H7 (cell line): ENCODE measurements around the gene C14orf180. TPM values are rescaled to one million over a fixed set of nuclear protein-coding genes. Genes with fewer than 3 reads are reported as not detected.
"Not testable (repeated sequence)": the region's sequence is repeated elsewhere in the genome, so short reads cannot be mapped to it uniquely, and the experiment has no call there.

ENCODE experiments used
- DNase-seq: peaks from one replicate; pipeline ENCODE4 v3.0.0; 2012
- H3K27me3 ChIP-seq: 2 replicates; pipeline ENCODE4 v1.6.0; 2011; ENCODE audit warnings: mild to moderate bottlenecking, low read length; ENCODE audit not compliant: control insufficient read depth, insufficient read depth
- H3K36me3 ChIP-seq: replicated peaks from 2 replicates; pipeline ENCODE4 v1.5.1; 2011; ENCODE audit warnings: low read length; ENCODE audit not compliant: control insufficient read depth, insufficient read depth
- H3K4me3 ChIP-seq: 2 replicates; pipeline ENCODE4 v1.5.1; 2011; ENCODE audit warnings: low read depth, mild to moderate bottlenecking, control low read depth, low read length, moderate library complexity; ENCODE audit not compliant: insufficient read depth
- total RNA-seq: library from RNA; depleted of rRNA; stranded (reverse); fragments of >200 nt; shearing (Covaris generic); gene quantifications from 2 replicates; pipeline ENCODE4 v1.2.3, GENCODE V29; 2014

C14orf180 gene
- total RNA-seq, 1 experiment from 2014 or later, result not detected

DNA sequence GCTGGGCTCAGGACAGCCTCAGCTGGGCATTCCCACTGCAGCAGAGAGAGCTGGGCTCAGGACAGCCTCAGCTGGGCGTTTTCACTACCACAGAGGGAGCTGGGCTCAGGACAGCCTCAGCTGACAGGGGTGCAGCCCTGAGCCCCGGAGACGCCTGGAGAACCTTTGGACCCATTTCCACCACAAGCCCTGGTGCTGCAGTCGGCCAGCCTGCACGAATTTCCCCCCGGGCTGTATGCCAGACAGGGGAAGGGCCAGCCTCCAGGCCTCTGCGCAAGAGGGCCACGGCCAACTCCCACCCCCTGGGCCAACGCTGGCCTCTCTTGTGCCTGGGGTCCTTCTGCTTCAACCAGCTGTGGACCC lies 2.6 kb upstream of the C14orf180 start:
- Histone ChIP-seq H3K27me3 (no peaks in the 10 kb centered on the region), H3K4me3 (no peak overlapping the region), H3K36me3 (no peaks in the 10 kb centered on the region)
- DNase-seq, result no peak

DNA sequence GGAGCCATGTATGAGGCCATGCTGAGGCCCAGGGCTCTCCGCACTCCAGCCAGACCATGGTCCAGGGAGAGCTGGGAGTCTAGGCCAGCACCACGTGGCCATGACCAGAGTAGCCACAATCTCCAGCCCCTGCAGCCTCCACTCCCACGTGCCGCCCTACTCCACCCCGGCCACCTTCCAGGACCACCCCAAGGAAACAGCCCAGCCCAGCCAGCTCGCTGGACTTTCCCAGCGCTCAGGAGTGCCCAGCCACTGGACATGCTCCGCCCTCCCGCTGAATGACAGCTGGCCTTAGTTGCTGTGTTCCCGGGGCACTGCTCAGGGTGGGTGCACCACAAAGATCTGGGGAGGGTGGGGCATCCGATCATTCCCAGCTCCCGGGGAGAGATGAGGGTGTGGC lies 2.1 kb upstream of the C14orf180 start:
- DNase-seq, result no peak
- no peak overlapping the region for H3K4me3 ChIP-seq
- H3K36me3 ChIP-seq, result no peaks in the 10 kb centered on the region
- no peaks in the 10 kb centered on the region for H3K27me3 ChIP-seq

DNA sequence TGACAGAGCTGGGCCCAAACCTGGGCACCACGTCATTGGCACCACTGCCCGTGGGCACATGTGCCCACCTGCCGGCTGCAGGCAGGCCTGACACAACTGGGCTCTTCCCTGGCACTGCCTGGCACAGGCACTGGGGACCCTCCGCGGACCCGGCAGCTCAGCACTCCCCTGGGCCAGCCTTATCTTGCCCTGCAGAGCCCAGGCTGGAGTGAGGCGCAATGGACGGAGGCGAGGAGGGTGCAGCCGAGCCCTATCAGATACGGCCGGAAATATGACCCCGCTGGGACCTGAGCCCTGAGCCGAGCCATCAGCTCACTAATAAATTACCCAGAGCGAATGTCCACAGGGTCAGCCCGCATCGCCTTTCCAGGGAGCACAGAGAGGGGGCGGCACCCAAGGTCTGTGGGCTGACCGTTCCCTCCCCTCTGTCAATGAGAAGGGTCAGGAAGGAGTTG lies 1.7 kb upstream of the C14orf180 start:
- H3K36me3 ChIP-seq, result no peaks in the 10 kb centered on the region
- H3K27me3 ChIP-seq, result no peaks in the 10 kb centered on the region
- no peak for DNase-seq
- no peak overlapping the region for H3K4me3 ChIP-seq

DNA sequence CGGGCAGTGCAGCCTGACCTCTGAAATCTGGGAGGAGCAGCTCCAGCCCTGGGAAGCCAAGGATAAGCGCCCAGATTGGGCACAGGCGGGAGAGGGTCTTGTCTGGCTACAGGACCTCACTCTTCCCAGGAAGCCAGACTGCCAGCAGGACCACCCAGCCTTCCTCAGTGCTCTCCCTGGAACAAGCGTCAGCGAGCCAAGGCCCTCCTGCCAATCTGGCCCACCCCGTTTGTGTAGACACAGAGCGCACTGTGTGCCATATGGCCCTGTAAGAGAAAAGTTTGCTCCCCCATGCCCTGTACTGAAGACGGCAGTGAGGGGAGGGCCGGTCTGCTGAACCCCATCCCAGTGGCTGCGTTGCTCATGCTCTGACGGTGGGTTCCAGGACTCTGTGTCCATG lies 1.2 kb upstream of the C14orf180 start:
- no peaks in the 10 kb centered on the region for H3K36me3 ChIP-seq
- DNase-seq, result no peak
- H3K27me3 ChIP-seq, result no peaks in the 10 kb centered on the region
- no peak overlapping the region for H3K4me3 ChIP-seq

DNA sequence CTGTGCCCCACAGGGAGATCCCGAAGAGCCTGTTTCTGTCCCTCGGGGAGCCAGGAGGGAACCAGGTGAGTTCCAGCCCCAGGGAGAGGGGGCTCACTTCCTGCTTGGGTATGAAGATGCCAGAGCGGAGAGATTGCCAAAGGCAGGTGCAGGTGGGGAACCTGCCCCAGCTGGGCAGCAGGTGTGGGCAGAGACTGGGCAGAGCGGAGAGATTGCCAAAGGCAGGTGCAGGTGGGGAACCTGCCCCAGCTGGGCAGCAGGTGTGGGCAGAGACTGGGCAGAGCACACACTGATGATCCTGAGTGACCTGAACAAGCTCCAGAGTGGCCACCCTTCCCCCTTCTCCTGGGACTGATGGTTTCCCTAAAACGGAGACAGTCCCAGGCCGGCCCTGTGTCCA lies 375 bp downstream of the C14orf180 start:
- H3K4me3 ChIP-seq, H3K27me3 ChIP-seq, H3K36me3 ChIP-seq, DNase-seq: not testable (repeated sequence)

DNA sequence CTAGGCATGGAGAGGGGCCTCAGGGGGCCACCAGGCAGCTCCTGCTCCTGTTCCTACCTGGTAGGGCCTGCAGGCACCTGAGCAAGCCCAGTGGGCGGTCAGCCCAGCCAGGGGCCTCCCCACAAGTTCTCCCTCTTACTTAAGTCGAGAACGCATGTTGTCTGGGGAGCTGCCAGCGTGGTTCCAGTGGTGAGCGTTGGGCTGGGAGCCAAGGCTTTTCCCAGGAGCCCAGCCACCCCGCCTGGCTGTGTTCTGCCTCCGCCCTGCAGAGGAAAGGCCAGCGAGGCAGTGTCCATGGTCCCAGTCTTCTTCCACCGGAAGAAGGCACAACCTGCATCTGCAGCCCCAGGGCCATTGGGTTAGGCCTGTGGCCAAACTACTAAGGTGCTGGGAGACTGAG lies 1.4 kb downstream of the C14orf180 start:
- Histone ChIP-seq H3K27me3 (no peaks in the 10 kb centered on the region), H3K4me3 (no peak overlapping the region), H3K36me3 (no peaks in the 10 kb centered on the region)
- no peak for DNase-seq

DNA sequence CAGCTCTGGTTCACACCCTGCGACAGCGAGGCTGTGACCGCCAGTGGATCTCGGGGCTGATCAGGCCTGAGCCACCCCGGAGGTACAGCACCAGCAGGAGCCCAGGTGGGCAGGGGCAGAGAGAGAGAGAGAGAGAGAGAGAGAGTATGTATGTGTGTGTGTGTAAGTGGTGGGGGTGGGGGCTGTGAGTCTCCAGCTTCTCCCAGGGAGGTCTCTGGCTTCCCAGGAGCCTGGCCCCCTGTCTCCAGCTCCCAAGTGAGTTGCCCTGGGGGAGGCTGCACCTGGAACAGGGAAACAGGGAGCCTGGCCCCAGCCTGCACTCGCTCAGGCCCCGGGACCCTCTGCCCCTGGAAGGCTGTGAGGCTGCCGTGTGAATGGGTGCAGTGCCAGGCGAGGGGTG lies 2.0 kb downstream of the C14orf180 start:
- H3K4me3 ChIP-seq, result no peak overlapping the region
- no peaks in the 10 kb centered on the region for H3K27me3 ChIP-seq
- no peak for DNase-seq
- no peaks in the 10 kb centered on the region for H3K36me3 ChIP-seq

DNA sequence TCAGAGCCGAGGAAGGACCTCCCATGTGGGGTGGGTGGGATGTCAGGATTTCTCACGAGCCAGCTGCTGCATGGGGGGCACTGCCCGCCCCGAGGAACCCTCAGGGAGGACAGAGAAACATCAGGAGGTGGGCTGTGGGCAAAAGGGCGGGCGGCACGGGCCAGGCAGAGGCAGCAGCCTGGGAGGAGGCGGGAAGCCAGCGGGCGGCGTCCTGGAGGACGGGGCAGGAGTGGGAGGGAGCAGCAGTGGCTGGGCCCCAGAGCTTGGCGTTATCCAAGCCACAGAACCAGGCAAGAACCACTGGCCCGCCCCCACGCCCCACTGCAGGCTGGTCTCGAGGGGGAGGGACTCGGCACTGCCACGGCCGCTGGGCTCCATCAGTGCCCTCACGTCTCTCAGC lies 2.4 kb downstream of the C14orf180 start:
- H3K27me3 ChIP-seq, result no peaks in the 10 kb centered on the region
- H3K4me3 ChIP-seq, result no peak overlapping the region
- DNase-seq, result no peak
- H3K36me3 ChIP-seq, result no peaks in the 10 kb centered on the region

DNA sequence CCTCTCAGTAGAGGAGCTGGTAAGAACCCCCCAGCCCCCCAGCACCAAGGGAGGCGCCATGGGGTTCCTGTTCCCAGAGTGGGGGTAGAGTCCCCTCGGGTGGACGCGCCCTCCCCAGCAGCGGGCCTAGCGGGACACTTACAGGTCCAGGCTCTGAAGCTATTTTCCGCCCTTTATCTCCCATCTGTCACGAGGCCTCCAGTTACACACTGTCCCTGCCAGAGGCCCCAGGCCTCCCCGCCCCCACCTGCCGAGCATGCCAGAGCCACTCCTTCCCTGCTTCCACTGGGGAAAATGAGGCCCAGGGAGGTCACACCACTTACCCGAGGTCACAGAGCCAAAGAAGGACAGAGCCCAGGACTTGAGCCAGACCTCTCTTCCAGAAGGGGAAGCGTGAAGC lies 3.1 kb downstream of the C14orf180 start:
- H3K27me3 ChIP-seq, result no peaks in the 10 kb centered on the region
- H3K36me3 ChIP-seq, result no peaks in the 10 kb centered on the region
- no peak overlapping the region for H3K4me3 ChIP-seq
- no peak for DNase-seq

DNA sequence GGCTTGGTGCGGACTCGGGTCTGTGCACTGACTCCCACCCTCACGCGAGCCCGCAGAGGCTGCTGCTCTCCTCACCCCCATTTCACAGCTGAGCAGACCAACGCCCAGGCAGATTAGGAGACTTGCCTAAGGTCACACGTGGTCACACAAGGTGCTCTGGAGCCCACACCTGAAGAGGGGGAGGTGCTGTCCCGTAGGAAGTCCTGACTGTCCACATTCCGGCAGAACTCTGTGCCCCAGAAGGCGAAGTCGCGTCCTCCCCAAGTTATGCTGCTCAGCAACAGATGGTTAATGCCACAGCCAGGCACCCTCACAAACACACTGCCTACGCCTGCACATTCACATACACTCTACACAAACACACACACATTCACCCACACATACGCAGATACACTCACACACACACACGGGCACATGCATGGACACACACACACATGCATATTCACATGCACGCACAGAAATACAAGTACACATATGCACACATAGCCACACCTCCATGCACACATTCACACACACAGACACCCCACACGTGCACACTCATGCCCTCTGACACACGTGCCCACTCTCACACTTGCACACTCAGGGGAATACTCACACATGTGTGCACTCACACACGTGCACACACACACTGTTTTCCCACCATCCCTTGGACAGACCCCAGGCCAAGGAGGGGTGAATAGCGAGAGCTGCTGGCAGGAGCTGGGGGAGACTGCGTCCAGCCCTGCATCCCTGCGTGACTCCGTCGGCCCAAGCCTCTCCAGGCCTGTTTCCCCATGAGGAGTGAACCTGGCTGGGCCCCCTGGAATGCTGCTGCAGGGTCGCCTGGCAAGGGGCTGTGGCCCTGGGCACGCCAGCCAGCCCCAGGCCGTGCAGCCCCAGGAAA lies 4.1 kb downstream of the C14orf180 start:
- no peak for DNase-seq
- no peaks in the 10 kb centered on the region for H3K36me3 ChIP-seq
- no peaks in the 10 kb centered on the region for H3K27me3 ChIP-seq
- no peak overlapping the region for H3K4me3 ChIP-seq

DNA sequence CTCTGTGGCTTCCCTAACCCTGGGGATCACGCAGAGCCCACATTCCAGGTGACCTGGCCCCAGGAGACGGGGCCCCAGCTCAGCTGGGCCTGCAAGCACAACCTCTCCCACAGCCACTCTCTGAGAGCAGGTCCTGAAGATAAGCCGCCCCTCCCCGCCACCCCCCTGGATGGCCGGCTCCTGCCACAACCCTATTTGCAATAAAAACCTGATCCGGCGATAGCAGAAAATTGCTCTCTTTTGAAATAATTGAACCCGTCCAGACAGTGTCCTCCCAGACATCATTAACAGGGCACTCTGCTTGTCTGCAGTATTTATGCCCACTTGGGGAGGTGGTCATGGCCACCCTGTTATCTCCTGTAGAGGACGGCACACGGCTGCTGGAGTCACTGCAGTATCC lies 5.0 kb downstream of the C14orf180 start:
- H3K4me3 ChIP-seq, result no peak overlapping the region
- H3K27me3 ChIP-seq, result no peaks in the 10 kb centered on the region
- DNase-seq, result no peak
- no peaks in the 10 kb centered on the region for H3K36me3 ChIP-seq

DNA sequence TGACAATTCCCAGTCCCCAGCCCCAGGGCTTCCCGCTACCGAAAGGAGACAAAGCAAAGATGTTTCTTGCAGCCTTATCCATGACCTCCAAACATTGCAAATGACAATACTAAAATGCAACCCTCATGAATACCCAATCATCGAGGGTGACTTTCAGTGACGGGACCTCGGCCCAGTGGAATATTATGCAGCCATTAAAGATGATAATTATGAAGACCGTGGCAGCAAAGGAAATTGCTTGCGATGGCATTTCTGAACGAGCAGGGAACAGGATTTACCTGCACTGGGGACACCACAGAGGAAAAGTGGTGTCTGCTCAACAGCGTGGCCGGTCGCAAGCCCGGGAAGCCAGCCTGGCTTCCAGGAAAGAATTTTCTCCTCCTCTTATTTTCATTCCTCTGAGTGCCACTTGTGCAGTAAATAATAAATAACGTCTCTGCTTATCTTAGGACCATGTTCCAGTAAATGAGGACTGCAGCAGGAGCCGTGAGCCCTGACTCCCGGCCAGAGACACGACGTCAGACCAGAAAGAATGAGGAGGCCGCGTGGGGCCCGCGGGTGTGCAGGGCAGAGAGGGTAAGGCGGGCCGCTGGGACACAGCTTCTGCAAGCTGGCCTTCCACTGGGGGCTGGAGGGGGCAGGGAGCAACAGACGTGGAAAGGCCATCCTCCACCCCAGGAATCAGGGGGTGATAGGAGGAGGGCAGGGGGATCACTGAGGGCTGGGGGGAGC lies 6.6 kb downstream of the C14orf180 start:
- DNase-seq, result no peak
- Histone ChIP-seq H3K36me3 (no peaks in the 10 kb centered on the region), H3K4me3 (no peak overlapping the region)

DNA sequence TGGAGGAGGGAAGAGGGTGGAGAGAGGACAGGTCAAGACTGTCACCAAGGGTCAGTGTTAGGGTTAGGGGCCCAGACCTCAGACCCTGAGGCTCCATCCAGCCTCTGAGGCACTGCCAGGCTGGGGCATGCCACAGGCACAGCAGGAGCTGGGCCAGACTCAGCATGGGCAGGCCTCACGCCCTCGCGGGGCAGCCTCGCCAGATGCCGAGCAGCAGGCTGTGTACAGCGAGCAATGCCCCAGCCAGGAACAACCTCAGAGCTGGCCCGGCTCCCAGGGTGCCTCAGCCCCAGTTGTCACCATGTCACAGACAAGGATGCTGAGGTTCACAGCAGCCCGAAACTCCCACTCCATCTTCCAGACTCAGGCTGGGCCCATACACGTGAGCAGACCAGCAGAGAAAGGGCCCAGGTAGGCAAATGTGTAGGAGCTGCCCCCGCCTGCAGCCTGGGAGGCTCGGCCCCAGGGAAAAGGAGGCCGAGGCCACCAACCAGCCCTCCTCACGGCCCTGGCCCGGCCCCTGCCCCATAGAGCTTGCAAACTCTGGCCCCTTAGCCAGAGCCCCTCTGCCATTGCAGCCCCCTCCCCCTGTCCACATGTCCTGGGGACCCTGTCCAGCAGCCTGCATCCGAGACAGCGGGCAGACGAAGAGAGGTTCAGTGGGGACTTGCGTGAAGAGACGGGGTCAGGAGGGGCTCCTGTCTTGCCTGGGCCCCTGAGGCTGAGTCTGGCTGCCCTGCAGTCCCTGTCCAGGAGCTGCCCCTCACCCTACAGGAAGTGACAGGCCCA lies 7.5 kb downstream of the C14orf180 start:
- no peak for DNase-seq
- no peaks in the 10 kb centered on the region for H3K36me3 ChIP-seq
- no peak overlapping the region for H3K4me3 ChIP-seq
- H3K27me3 ChIP-seq, result no peaks in the 10 kb centered on the region

More for the DNA sequence above, 6.6 kb downstream of the C14orf180 start:
- H3K27me3 ChIP-seq, result no peaks in the 10 kb centered on the region

DNA sequence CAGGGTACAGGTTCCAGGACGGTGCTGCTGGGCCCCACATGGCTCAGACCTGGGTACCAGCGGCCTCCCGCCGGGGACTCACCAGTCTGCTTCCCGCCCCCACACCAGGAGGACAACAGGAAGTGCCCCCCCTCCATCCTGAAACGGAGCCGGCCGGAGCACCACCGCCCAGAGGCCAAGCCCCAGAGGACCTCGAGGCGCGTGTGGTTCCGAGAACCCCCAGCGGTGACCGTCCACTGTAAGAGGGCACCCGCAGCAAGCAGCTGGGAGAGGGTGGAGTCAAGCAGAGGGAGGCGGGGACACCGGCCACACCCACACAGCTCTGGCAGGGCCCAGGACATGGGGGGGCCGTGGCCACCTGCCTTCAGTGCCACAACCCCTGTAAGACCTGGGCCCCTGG lies 8.1 kb downstream of the C14orf180 start:
- peak; percentile 83 for DNase-seq
- no peak overlapping the region for H3K4me3 ChIP-seq
- H3K36me3 ChIP-seq, result no peaks in the 10 kb centered on the region
- no peaks in the 10 kb centered on the region for H3K27me3 ChIP-seq
